Measurements from ENCODE around the gene C4orf50. TPM values are rescaled to one million over a fixed set of nuclear protein-coding genes. Genes with fewer than 3 reads are reported as not detected.

The C4orf50 gene
- total and polyA plus RNA-seq, 2 of the 8 experiments (the other 6 are each of a cell fraction or from before 2014, with no cell fraction given), result 0.08 to 0.22 TPM

DNA sequence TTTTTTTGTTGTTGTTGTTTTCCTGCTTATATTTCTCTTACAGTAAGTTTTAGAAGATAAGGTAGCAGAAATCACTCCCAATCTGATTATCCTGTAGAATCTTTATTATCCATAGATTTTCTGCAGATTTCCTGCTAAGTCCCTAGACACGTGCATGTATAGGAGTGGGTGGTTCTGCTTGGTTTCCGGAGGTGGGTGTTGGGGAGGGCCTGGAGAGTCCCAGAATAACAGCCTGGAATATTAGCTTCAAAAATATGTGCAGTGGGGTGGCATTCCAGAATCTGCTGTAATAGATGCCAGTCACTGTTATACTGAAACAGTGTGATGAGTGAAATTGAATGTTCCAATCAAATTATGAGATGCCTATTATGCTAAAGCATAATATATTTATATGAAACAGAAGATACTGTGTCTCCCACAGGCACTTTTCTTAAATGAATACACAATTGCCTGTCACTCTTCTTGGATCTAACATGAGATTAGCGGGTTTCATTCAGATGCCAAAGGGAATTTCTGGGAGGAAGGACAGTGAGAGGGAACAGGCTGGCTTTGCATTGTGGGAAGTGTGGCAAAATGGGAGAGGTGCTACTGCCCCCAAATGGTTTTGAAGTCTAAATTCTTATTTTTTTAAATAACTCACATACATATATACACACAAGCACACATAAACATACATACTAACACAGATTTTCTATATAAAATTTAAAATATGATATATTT lies 37.6 kb downstream of the C4orf50 start:
- Histone ChIP-seq H3K4ac (replicated peaks; ENCODE audit: insufficient read length, low read depth, low read length) (no peak overlapping the region), H2BK120ac (replicated peaks; ENCODE audit: low read depth, low read length) (no peak overlapping the region), H3K4me1 (replicated peaks in 1 of 4; ENCODE audit: control insufficient read depth in 3 of 4, insufficient read depth in 4 of 4, low read length in 3 of 4) (peaks cover 0 to 2% (median 0%) of the 10 kb centered on the region in 4 experiments; a peak in 1 of 7 replicates), H3K23ac (ENCODE audit: insufficient read length) (no peak overlapping the region), H2BK15ac (ENCODE audit: low read length) (no peak overlapping the region), H4K8ac (ENCODE audit: extremely low read depth, insufficient read depth, low read length) (no peak overlapping the region), H3K18ac (ENCODE audit: extremely low read depth, low read length) (no peak overlapping the region), H2AK5ac (ENCODE audit: low read depth, low read length) (no peak overlapping the region), H3K79me2 (ENCODE audit: control insufficient read depth in 1 of 2, insufficient read depth in 2 of 2, low read length in 2 of 2) (no peaks in the 10 kb centered on the region), H3K27ac (ENCODE audit: low read depth, low read length) (no peak overlapping the region), H2BK5ac (ENCODE audit: low read depth, low read length) (no peak overlapping the region), H3K23me2 (ENCODE audit: low read depth, low read length) (no peaks in the 10 kb centered on the region), H3K36me3 (ENCODE audit: control insufficient read depth in 2 of 4, insufficient read depth in 4 of 4, low read length in 3 of 4) (no peaks in the 10 kb centered on the region), H2BK20ac (ENCODE audit: low read length) (no peak overlapping the region), H3K9me3 (ENCODE audit: insufficient read depth in 2 of 2, low read depth in 1 of 2, low read length in 1 of 2) (peaks cover 5 to 10% of the 10 kb centered on the region in 2 experiments; a peak in 3 of 4 replicates), H2BK12ac (ENCODE audit: low read depth, low read length) (no peak overlapping the region), H4K91ac (replicated peaks; ENCODE audit: insufficient read length, low read length) (no peak overlapping the region), H3K14ac (ENCODE audit: insufficient read length) (no peak overlapping the region), H3K9ac (replicated peaks in 1 of 4; ENCODE audit: extremely low read depth in 1 of 4, low read depth in 3 of 4, low read length in 3 of 4) (no peak overlapping the region), H2AFZ (ENCODE audit: low read length) (no peak overlapping the region), H3K79me1 (ENCODE audit: low read depth, low read length) (no peaks in the 10 kb centered on the region), H3K4me3 (ENCODE audit: extremely low read depth in 1 of 4, insufficient read depth in 2 of 4, low read depth in 3 of 4, low read length in 4 of 4) (no peak overlapping the region), H4K20me1 (replicated peaks in 1 of 2; ENCODE audit: control insufficient read depth in 1 of 2, insufficient read depth in 2 of 2, low read length in 2 of 2) (no peaks in the 10 kb centered on the region), H3K56ac (replicated peaks; ENCODE audit: insufficient read length, low read depth, low read length) (no peak overlapping the region), H3K4me2 (ENCODE audit: insufficient read depth in 1 of 2, low read depth in 2 of 2, low read length in 2 of 2) (no peak overlapping the region), H4K5ac (ENCODE audit: insufficient read length, low read depth, low read length) (no peak overlapping the region), H3K27me3 (replicated peaks in 1 of 4; ENCODE audit: control insufficient read depth in 3 of 4, extremely low read depth in 1 of 4, insufficient read depth in 3 of 4, low read length in 3 of 4) (no peaks in the 10 kb centered on the region)
- ChIA-PET CTCF (ENCODE audit: partially characterized antibody) (interaction anchor here (0.6 to 8.9 kb wide), 25 partner anchors 9 to 563 kb away, joined by 3 to 110 read pairs (median 4); no protein-coding TSS in a partner anchor), POLR2A (ENCODE audit: partially characterized antibody) (interaction anchor here (0.6 kb wide), 2 partner anchors 93 to 157 kb away, joined by 3 read pairs; no protein-coding TSS in a partner anchor)
- DNase-seq (ENCODE audit: low read depth in 1 of 2, low spot score in 2 of 2) (no peak), FAIRE-seq (no peak)
- peak; percentile 34 to 38; a peak in 3 of 4 replicates for TF ChIP-seq RAD21 (IDR thresholded peaks at IDR 0.05 in 1 of 2, conservative IDR thresholded peaks at IDR 0.05 in 1 of 2; ENCODE audit: low read depth in 2 of 2, low read length in 2 of 2)
- no peak for TF ChIP-seq TCF12 (IDR thresholded peaks at IDR 0.05; ENCODE audit: low read depth, low read length)
- WGBS, 2 experiments (ENCODE audit: extremely low coverage in 1 of 2, insufficient coverage in 1 of 2, insufficient read length in 1 of 2, insufficient replicate concordance in 2 of 2, low coverage in 1 of 2, low lambda C conversion rate in 2 of 2, missing lambda C conversion rate in 1 of 2), result 88% methylated on average over 3 of the region's 3 CpGs; no CpG with 5 or more reads in 1 of the 2 experiments

Data from H1 (cell line).